Dermis blood vessel endothelial cell (primary cell): ENCODE results near the gene PPP2R5D. TPM values are rescaled to one million over a fixed set of nuclear protein-coding genes. Genes with fewer than 3 reads are reported as not detected.
"Not testable (repeated sequence)": the region's sequence is repeated elsewhere in the genome, so short reads cannot be mapped to it uniquely, and the experiment has no call there.

Experiments used
- DNase-seq: peaks from one replicate; pipeline ENCODE4 v3.0.0; 2010
- total RNA-seq: library from RNA; depleted of rRNA; stranded (reverse); fragments of >200 nt; gene quantifications from 2 replicates; pipeline ENCODE4 v1.2.3, GENCODE V29; 2014

The PPP2R5D gene
- total RNA-seq, 1 donor from 2014 or later, result 37.3 TPM

- no peak for DNase-seq
Measured at GRCh38 chr6:43033496-43034189, 49.3 kb downstream of the PPP2R5D start.

GRCh38 chr6:43034190-43034525 is 49.8 kb downstream of the PPP2R5D start:
- DNase-seq, result no peak

GRCh38 chr6:43035495-43036194 is 51.3 kb downstream of the PPP2R5D start:
- no peak for DNase-seq

- no peak for DNase-seq
Measured at GRCh38 chr6:43036712-43037111, 52.3 kb downstream of the PPP2R5D start.

GRCh38 chr6:43037197-43037596 is 52.8 kb downstream of the PPP2R5D start:
- DNase-seq, result no peak

GRCh38 chr6:43037706-43038105 is 53.3 kb downstream of the PPP2R5D start:
- DNase-seq, result no peak

GRCh38 chr6:43038727-43039126 is 54.4 kb downstream of the PPP2R5D start:
- no peak for DNase-seq

GRCh38 chr6:43040542-43041257 is 56.3 kb downstream of the PPP2R5D start:
- DNase-seq, result no peak

GRCh38 chr6:43041475-43041874 is 57.1 kb downstream of the PPP2R5D start:
- not testable (repeated sequence) for DNase-seq

GRCh38 chr6:43043310-43043709 is 58.9 kb downstream of the PPP2R5D start:
- DNase-seq, result no peak

- no peak for DNase-seq
Measured at GRCh38 chr6:43045371-43045930, 61.1 kb downstream of the PPP2R5D start.

- DNase-seq, result no peak
Measured at GRCh38 chr6:43047998-43048397, 63.6 kb downstream of the PPP2R5D start.

- no peak for DNase-seq
Measured at GRCh38 chr6:43050981-43051380, 66.6 kb downstream of the PPP2R5D start.

- DNase-seq, result no peak
Measured at GRCh38 chr6:43052225-43052841, 68.0 kb downstream of the PPP2R5D start.

- peak; percentile 57 for DNase-seq
Measured at GRCh38 chr6:43052842-43053544, 68.6 kb downstream of the PPP2R5D start.

GRCh38 chr6:43053545-43054205 is 69.3 kb downstream of the PPP2R5D start, which contains the start of gene CUL7:
Gene CUL7 (minus strand): TSS chr6:43053851. CDS start chr6:43052788, 1,063 bp downstream.
- peak; percentile 94 for DNase-seq

- DNase-seq, result peak; percentile 51
Measured at GRCh38 chr6:43054206-43054943, 70.0 kb downstream of the PPP2R5D start.

GRCh38 chr6:43055966-43056365 is 71.6 kb downstream of the PPP2R5D start:
- no peak for DNase-seq

GRCh38 chr6:43058531-43058930 is 74.2 kb downstream of the PPP2R5D start:
- DNase-seq, result no peak

GRCh38 chr6:43059168-43060033 is 75.0 kb downstream of the PPP2R5D start, which contains the start of the genes KLC4 and MRPL2:
Gene KLC4 (plus strand): TSS chr6:43059631. CDS start chr6:43061336, 1,705 bp downstream.
Gene MRPL2 (minus strand): TSS chr6:43059434. CDS start chr6:43059381, 53 bp downstream.
- DNase-seq, result peak; percentile 99
